ENCODE measurements around the gene CFHR3.
"Not testable (repeated sequence)": the region's sequence is repeated elsewhere in the genome, so short reads cannot be mapped to it uniquely, and the experiment has no call there.

DNA sequence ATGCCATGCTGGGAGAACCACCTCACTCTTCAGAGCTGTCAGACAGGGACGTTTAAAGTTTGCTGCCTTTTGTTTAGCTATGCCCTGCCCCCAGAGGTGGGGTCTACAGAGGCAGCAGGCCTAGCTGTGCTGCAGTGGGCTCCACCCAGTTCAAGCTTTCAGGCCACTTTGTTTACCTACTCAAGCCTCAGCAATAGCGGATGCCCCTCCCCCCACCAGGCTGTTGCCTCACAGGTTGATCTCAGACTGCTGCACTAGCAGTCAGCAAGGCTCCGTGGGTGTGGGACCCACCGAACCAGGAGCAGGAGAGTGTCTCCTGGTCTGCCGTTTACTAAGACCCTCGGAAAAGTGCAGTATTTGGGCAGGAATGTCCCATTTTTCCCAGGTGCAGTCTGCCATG lies 42.8 kb downstream of the CFHR3 start:
- TF ChIP-seq POLR2A (IDR thresholded peaks at IDR 0.05): not testable (repeated sequence)
- TF ChIP-seq, protein P1, sequence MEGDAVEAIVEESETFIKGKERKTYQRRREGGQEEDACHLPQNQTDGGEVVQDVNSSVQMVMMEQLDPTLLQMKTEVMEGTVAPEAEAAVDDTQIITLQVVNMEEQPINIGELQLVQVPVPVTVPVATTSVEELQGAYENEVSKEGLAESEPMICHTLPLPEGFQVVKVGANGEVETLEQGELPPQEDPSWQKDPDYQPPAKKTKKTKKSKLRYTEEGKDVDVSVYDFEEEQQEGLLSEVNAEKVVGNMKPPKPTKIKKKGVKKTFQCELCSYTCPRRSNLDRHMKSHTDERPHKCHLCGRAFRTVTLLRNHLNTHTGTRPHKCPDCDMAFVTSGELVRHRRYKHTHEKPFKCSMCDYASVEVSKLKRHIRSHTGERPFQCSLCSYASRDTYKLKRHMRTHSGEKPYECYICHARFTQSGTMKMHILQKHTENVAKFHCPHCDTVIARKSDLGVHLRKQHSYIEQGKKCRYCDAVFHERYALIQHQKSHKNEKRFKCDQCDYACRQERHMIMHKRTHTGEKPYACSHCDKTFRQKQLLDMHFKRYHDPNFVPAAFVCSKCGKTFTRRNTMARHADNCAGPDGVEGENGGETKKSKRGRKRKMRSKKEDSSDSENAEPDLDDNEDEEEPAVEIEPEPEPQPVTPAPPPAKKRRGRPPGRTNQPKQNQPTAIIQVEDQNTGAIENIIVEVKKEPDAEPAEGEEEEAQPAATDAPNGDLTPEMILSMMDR (IDR thresholded peaks at IDR 0.05): not testable (repeated sequence)
